Fibroblast of skin of right quadriceps (primary cell): Measurements from ENCODE around the gene TRIO.

Source experiments
- DNase-seq: peaks from one replicate; pipeline ENCODE4 v3.0.0-alpha.2; 2013

Gene TRIO

GRCh38 chr5:14231890-14232289 is 88.7 kb downstream of the TRIO start:
- no peak for DNase-seq

- DNase-seq = no peak
Measured at GRCh38 chr5:14234204-14234603, 91.1 kb downstream of the TRIO start.

- peak; percentile 28 for DNase-seq
Measured at GRCh38 chr5:14235872-14236271, 92.7 kb downstream of the TRIO start.

- no peak for DNase-seq
Measured at GRCh38 chr5:14236757-14237156, 93.6 kb downstream of the TRIO start.

GRCh38 chr5:14237317-14238086 is 94.4 kb downstream of the TRIO start:
- no peak for DNase-seq

- no peak for DNase-seq
Measured at GRCh38 chr5:14238272-14238671, 95.1 kb downstream of the TRIO start.

GRCh38 chr5:14239404-14239803 is 96.3 kb downstream of the TRIO start:
- no peak for DNase-seq

GRCh38 chr5:14239951-14240350 is 96.8 kb downstream of the TRIO start:
- peak; percentile 39 for DNase-seq

- DNase-seq = peak; percentile 65
Measured at GRCh38 chr5:14240359-14240758, 97.2 kb downstream of the TRIO start.

GRCh38 chr5:14241141-14241540 is 98.0 kb downstream of the TRIO start:
- no peak for DNase-seq

GRCh38 chr5:14242447-14242846 is 99.3 kb downstream of the TRIO start:
- no peak for DNase-seq

GRCh38 chr5:14242871-14243383 is 99.8 kb downstream of the TRIO start:
- no peak for DNase-seq

- no peak for DNase-seq
Measured at GRCh38 chr5:14243766-14244165, 100.6 kb downstream of the TRIO start.

GRCh38 chr5:14244721-14245120 is 101.6 kb downstream of the TRIO start:
- DNase-seq = no peak

GRCh38 chr5:14245132-14245925 is 102.2 kb downstream of the TRIO start:
- DNase-seq = peak; percentile 55

GRCh38 chr5:14246350-14247053 is 103.4 kb downstream of the TRIO start:
- DNase-seq = no peak

GRCh38 chr5:14247054-14247386 is 103.9 kb downstream of the TRIO start:
- no peak for DNase-seq

GRCh38 chr5:14249258-14250082 is 106.3 kb downstream of the TRIO start:
- no peak for DNase-seq

GRCh38 chr5:14250084-14250695 is 107.0 kb downstream of the TRIO start:
- peak; percentile 85 for DNase-seq

- no peak for DNase-seq
Measured at GRCh38 chr5:14250748-14251701, 107.9 kb downstream of the TRIO start.

- DNase-seq = no peak
Measured at GRCh38 chr5:14251733-14252132, 108.6 kb downstream of the TRIO start.
